CD14-positive monocyte (primary cell): ENCODE results near the gene DLGAP4. TPM values are rescaled to one million over a fixed set of nuclear protein-coding genes. Genes with fewer than 3 reads are reported as not detected.

Experiments used
- DNase-seq, 3 donors: peaks; one replicate each; pipeline ENCODE4 v3.0.0-alpha.2; 2011 to 2022
- H2AFZ ChIP-seq: 2 replicates; pipeline ENCODE4 v1.6.0; 2012; ENCODE audit warnings: mild to moderate bottlenecking, low read depth, low read length, inconsistent platforms; ENCODE audit not compliant: insufficient read depth, poor library complexity, severe bottlenecking
- H3K27ac ChIP-seq, 2 donors: 1 replicate in 1 of 2; 2 replicates in 1 of 2; pipeline ENCODE4 v1.5.1; 2012 to 2013; ENCODE audit warnings: low read length in 2 of 2, control low read depth in 1 of 2, inconsistent platforms in 1 of 2, low read depth in 1 of 2, mild to moderate bottlenecking in 1 of 2
- H3K27me3 ChIP-seq, 2 donors: one replicate each; pipeline versions ENCODE4 v1.6.0 to v1.6.1; 2011 to 2013; ENCODE audit warnings: low read length in 2 of 2; ENCODE audit not compliant: control insufficient read depth in 2 of 2, insufficient read depth in 2 of 2
- H3K36me3 ChIP-seq, 2 donors: replicated peaks in 1 of 2; 1 replicate in 1 of 2; 2 replicates in 1 of 2; pipeline versions ENCODE4 v1.5.1 to v1.6.1; 2012 to 2013; ENCODE audit warnings: low read length in 2 of 2, control low read depth in 1 of 2, inconsistent platforms in 1 of 2, mild to moderate bottlenecking in 1 of 2; ENCODE audit not compliant: insufficient read depth in 2 of 2, control insufficient read depth in 1 of 2
- H3K4me1 ChIP-seq, 2 donors: 1 replicate in 1 of 2; 2 replicates in 1 of 2; pipeline versions ENCODE4 v1.5.1 to v1.6.1; 2012 to 2013; ENCODE audit warnings: low read length in 2 of 2, control low read depth in 1 of 2, inconsistent platforms in 1 of 2, mild to moderate bottlenecking in 1 of 2, moderate library complexity in 1 of 2; ENCODE audit not compliant: insufficient read depth in 2 of 2, control insufficient read depth in 1 of 2
- H3K4me2 ChIP-seq: replicated peaks from 2 replicates; pipeline ENCODE3; 2012; ENCODE audit warnings: low read length, moderate library complexity, mild to moderate bottlenecking; ENCODE audit not compliant: poor library complexity, severe bottlenecking; ENCODE audit errors: extremely low read depth
- H3K4me3 ChIP-seq, 3 experiments: fragments of 200-600 bp in 1 of 3; sonication (generic) in 1 of 3; replicated peaks in 1 of 3; 1 replicate in 2 of 3; 2 replicates in 1 of 3; pipeline ENCODE4 v1.5.1; 2011 to 2013; ENCODE audit warnings: low read length in 3 of 3, mild to moderate bottlenecking in 3 of 3, control low read depth in 2 of 3, low read depth in 2 of 3, inconsistent platforms in 1 of 3, moderate library complexity in 1 of 3
- H3K79me2 ChIP-seq: 2 replicates; pipeline ENCODE4 v1.6.0; 2012; ENCODE audit warnings: mild to moderate bottlenecking, control low read depth, inconsistent platforms, low read length, moderate library complexity; ENCODE audit not compliant: insufficient read depth
- H3K9ac ChIP-seq: 2 replicates; pipeline ENCODE4 v1.6.0; 2017; ENCODE audit warnings: low read length, mild to moderate bottlenecking; ENCODE audit not compliant: insufficient read depth, poor library complexity, severe bottlenecking
- H3K9me3 ChIP-seq, 2 donors: replicated peaks in 1 of 2; 1 replicate in 1 of 2; 2 replicates in 1 of 2; pipeline versions ENCODE4 v1.5.1 to v1.6.1; 2012 to 2013; ENCODE audit warnings: low read length in 2 of 2, control low read depth in 1 of 2; ENCODE audit not compliant: control insufficient read depth in 1 of 2, insufficient read depth in 1 of 2
- H4K20me1 ChIP-seq: 2 replicates; pipeline ENCODE4 v1.6.0; 2012; ENCODE audit warnings: mild to moderate bottlenecking, low read length, control low read depth, moderate library complexity; ENCODE audit not compliant: insufficient read depth
- H3K27ac Mint-ChIP-seq, 7 donors: one replicate each; pipeline ENCODE4 v1.8.0; 2020; ENCODE audit warnings: mild to moderate bottlenecking in 7 of 7, mixed read lengths in 7 of 7, moderate library complexity in 6 of 7, inconsistent platforms in 2 of 7
- H3K27me3 Mint-ChIP-seq, 3 donors: one replicate each; pipeline ENCODE4 v1.8.0; 2021 to 2022; ENCODE audit warnings: low read depth in 3 of 3, mild to moderate bottlenecking in 3 of 3, mixed read lengths in 3 of 3, moderate library complexity in 3 of 3, inconsistent platforms in 1 of 3
- H3K36me3 Mint-ChIP-seq, 2 donors: one replicate each; pipeline ENCODE4 v1.8.0; 2020; ENCODE audit warnings: mixed read lengths in 2 of 2, inconsistent platforms in 1 of 2, mild to moderate bottlenecking in 1 of 2
- H3K4me1 Mint-ChIP-seq: one replicate; pipeline ENCODE4 v1.8.0; 2020; ENCODE audit warnings: mild to moderate bottlenecking, mixed read lengths
- H3K4me3 Mint-ChIP-seq, 2 donors: one replicate each; pipeline ENCODE4 v1.8.0; 2020; ENCODE audit warnings: mild to moderate bottlenecking in 2 of 2, mixed read lengths in 2 of 2, moderate library complexity in 1 of 2
- H3K9me3 Mint-ChIP-seq, 7 donors: one replicate each; pipeline ENCODE4 v1.8.0; 2020 to 2022; ENCODE audit warnings: mixed read lengths in 7 of 7, mild to moderate bottlenecking in 6 of 7, moderate library complexity in 6 of 7, inconsistent platforms in 2 of 7
- WGBS: methylation state at CpG from one replicate; pipeline ENCODE4 v1.1.5; 2013; ENCODE audit warnings: missing lambda C conversion rate; ENCODE audit not compliant: insufficient coverage; 5-methylcytosine and 5-hydroxymethylcytosine counted together
- intact Hi-C, 2 donors: fragments of 100-400 bp; cut with micrococcal nuclease; formaldehyde crosslinking; loops; one replicate each; pipeline versions ENCODE4 v1.15.0 to v1.15.1; 2023
- polyA plus RNA-seq, 3 donors: library from polyadenylated mRNA; depleted of rRNA in 1 of 3; unstranded in 2 of 3; stranded (reverse) in 1 of 3; fragments of 300-500 nt in 2 of 3; fragments of >200 nt in 1 of 3; fragmentation: Illumina TruSeq in 2 of 3; gene quantifications; 1 replicate in 2 of 3; 2 replicates in 1 of 3; pipeline ENCODE4 v1.2.3, GENCODE V29; 2012 to 2021
- TF ChIP-seq, protein P1 (sequence below): fragments of 200-600 bp; IDR thresholded peaks from one replicate; pipeline ENCODE4 v1.8.0; 2022; ENCODE audit warnings: antibody characterized with exemption, mild to moderate bottlenecking

DLGAP4 gene
- polyA plus RNA-seq, 3 donors: 9.9 to 52.7 (median 17.6) TPM

DNA sequence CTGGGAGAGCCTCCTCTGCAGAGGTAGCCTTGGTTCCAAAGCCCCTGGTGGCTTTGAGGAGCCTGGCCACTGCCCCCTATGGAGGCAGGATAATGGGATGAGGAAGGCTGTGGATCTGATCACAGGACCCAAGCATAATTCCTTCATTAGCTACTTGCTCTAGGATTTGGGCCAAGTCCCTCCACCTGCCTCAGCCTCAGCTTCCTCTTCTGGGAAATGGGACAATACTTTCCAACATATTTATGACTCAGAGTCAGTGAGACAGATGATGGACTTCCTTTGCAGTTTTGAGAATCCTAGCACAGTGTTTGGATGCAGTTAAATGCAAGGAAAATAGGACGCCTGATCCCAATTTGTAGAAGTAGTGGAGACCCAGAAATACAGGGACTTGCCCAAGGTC lies 171.3 kb downstream of the DLGAP4 start:
- WGBS: 100% methylated on average over 1 of the region's 1 CpG
- H3K4me1 ChIP-seq: peaks cover 14 to 19% of the 10 kb centered on the region in 2 donors
- H3K27me3 Mint-ChIP-seq: peaks cover 0 to 1% (median 0%) of the 10 kb centered on the region in 3 donors
- peaks cover 6% of the 10 kb centered on the region for H3K79me2 ChIP-seq
- H3K36me3 Mint-ChIP-seq: peaks cover 11 to 18% of the 10 kb centered on the region in 2 donors
- TF ChIP-seq, protein P1, sequence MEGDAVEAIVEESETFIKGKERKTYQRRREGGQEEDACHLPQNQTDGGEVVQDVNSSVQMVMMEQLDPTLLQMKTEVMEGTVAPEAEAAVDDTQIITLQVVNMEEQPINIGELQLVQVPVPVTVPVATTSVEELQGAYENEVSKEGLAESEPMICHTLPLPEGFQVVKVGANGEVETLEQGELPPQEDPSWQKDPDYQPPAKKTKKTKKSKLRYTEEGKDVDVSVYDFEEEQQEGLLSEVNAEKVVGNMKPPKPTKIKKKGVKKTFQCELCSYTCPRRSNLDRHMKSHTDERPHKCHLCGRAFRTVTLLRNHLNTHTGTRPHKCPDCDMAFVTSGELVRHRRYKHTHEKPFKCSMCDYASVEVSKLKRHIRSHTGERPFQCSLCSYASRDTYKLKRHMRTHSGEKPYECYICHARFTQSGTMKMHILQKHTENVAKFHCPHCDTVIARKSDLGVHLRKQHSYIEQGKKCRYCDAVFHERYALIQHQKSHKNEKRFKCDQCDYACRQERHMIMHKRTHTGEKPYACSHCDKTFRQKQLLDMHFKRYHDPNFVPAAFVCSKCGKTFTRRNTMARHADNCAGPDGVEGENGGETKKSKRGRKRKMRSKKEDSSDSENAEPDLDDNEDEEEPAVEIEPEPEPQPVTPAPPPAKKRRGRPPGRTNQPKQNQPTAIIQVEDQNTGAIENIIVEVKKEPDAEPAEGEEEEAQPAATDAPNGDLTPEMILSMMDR: no peak
- H2AFZ ChIP-seq: no peak overlapping the region
- H3K9ac ChIP-seq: no peak overlapping the region
- no peak overlapping the region for H3K4me3 ChIP-seq
- no peak overlapping the region for H3K4me2 ChIP-seq
- H3K27me3 ChIP-seq: no peaks in the 10 kb centered on the region
- H3K9me3 ChIP-seq: no peaks in the 10 kb centered on the region
- no peak overlapping the region for H3K4me3 Mint-ChIP-seq
- H3K27ac ChIP-seq: no peak overlapping the region
- no peak overlapping the region for H3K27ac Mint-ChIP-seq
- peaks cover 21% of the 10 kb centered on the region for H3K4me1 Mint-ChIP-seq
- no peaks in the 10 kb centered on the region for H3K9me3 Mint-ChIP-seq
- H3K36me3 ChIP-seq: peaks cover 0 to 10% of the 10 kb centered on the region in 2 donors
- intact Hi-C loops: no loop called here
- DNase-seq: no peak
- peaks cover 69% of the 10 kb centered on the region for H4K20me1 ChIP-seq

DNA sequence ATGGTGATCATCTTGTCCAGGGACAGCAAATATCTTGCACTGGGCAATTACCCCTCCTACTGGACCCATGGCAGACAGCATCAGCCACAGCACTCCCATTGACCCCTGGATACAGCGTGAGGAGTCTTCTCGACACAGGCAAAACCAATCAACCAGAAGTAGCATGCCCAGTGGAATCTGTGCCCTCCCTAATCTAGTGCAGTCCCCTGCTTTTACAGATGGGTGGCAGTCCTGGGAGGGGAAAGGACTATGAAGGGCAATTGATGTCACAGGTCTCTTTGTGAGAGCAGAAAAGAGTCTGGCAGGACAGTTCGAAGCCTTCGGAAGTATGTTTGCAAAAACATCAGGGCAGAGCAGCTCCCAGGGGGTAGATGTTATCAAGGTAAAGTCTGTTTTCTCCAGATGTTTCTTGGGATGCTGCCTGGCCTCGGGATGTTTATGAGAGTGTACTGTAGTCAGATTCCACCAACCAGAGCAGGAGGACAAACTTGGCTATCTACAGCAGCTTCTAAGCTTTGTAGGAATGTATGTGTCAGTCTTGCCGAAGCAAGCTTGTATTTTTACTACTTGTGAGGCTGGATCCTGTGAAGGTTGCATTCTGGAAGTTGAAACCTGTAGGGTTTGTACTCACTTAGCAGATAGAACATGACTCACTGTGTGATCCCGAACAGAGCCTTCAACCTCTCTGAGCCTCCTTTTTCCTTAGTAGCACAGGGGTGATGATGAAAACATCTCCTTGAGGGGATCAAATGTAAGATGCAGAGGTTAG lies 172.2 kb downstream of the DLGAP4 start:
- Mint-ChIP-seq H3K27ac (peak overlapping the region in 1 of 7 donors; percentile 60), H3K4me3 (no peak overlapping the region), H3K4me1 (peaks cover 15% of the 10 kb centered on the region), H3K9me3 (no peaks in the 10 kb centered on the region), H3K27me3 (peaks cover 0 to 1% (median 0%) of the 10 kb centered on the region in 3 donors), H3K36me3 (peaks cover 11 to 18% of the 10 kb centered on the region in 2 donors)
- Histone ChIP-seq H3K4me2 (no peak overlapping the region), H3K9ac (no peak overlapping the region), H2AFZ (no peak overlapping the region), H3K27me3 (no peaks in the 10 kb centered on the region), H4K20me1 (peaks cover 76% of the 10 kb centered on the region), H3K36me3 (peaks cover 0 to 10% of the 10 kb centered on the region in 2 donors), H3K79me2 (peaks cover 5% of the 10 kb centered on the region), H3K27ac (no peak overlapping the region), H3K9me3 (no peaks in the 10 kb centered on the region), H3K4me3 (no peak overlapping the region), H3K4me1 (peaks cover 8 to 12% of the 10 kb centered on the region in 2 donors)
- no peak for DNase-seq
- intact Hi-C loops: no loop called here
- TF ChIP-seq, protein P1: no peak
- 75% methylated on average over 4 of the region's 7 CpGs for WGBS
